Kidney (tissue), 14 donors: ENCODE measurements around the gene PCDHGC4. TPM values are rescaled to one million over a fixed set of nuclear protein-coding genes. Genes with fewer than 3 reads are reported as not detected.

ENCODE experiments used
- DNase-seq, 5 donors: peaks; one replicate each; pipeline ENCODE4 v3.0.0-alpha.2; 2013 to 2020
- FAIRE-seq: peaks from 2 replicates; lab custom pipeline; 2012; peaks lifted over from hg19 to GRCh38; lab: Jason Lieb, UNC
- H3K27ac ChIP-seq, 2 donors: one replicate each; pipeline ENCODE4 v1.7.0; 2013; ENCODE audit warnings: low read depth in 2 of 2, low read length in 2 of 2, inconsistent platforms in 1 of 2
- H3K27me3 ChIP-seq: one replicate; pipeline ENCODE4 v1.7.1; 2013; ENCODE audit warnings: low read length, inconsistent platforms; ENCODE audit not compliant: control insufficient read depth, insufficient read depth
- H3K36me3 ChIP-seq, 3 donors: one replicate each; pipeline versions ENCODE4 v1.7.0 to v1.7.1; 2013; ENCODE audit warnings: low read length in 3 of 3, control low read depth in 1 of 3, inconsistent platforms in 1 of 3; ENCODE audit not compliant: insufficient read depth in 3 of 3, control insufficient read depth in 2 of 3
- H3K4me1 ChIP-seq, 3 donors: one replicate each; pipeline versions ENCODE4 v1.7.0 to v1.7.1; 2013; ENCODE audit warnings: low read length in 3 of 3, inconsistent platforms in 1 of 3, low read depth in 1 of 3; ENCODE audit not compliant: control insufficient read depth in 2 of 3, insufficient read depth in 2 of 3
- H3K4me3 ChIP-seq, 3 donors: one replicate each; pipeline versions ENCODE4 v1.7.0 to v1.8.1; 2013; ENCODE audit warnings: low read length in 3 of 3, control low read depth in 1 of 3, inconsistent platforms in 1 of 3
- H3K9ac ChIP-seq, 3 donors: one replicate each; pipeline versions ENCODE4 v1.7.0 to v1.7.1; 2013; ENCODE audit warnings: low read length in 3 of 3, control low read depth in 1 of 3, inconsistent platforms in 1 of 3
- H3K9me3 ChIP-seq, 3 donors: one replicate each; pipeline versions ENCODE4 v1.7.0 to v1.7.1; 2013; ENCODE audit warnings: low read length in 3 of 3, control low read depth in 1 of 3, inconsistent platforms in 1 of 3; ENCODE audit not compliant: control insufficient read depth in 2 of 3, insufficient read depth in 1 of 3
- CTCF ChIP-seq: IDR thresholded peaks from 3 replicates; pipeline ENCODE4 v1.5.1; 2012; ENCODE audit warnings: mild to moderate bottlenecking, moderate library complexity, borderline replicate concordance; ENCODE audit not compliant: insufficient read depth; ENCODE audit errors: extremely low read depth
- intact Hi-C: fragments of 100-400 bp; cut with DNase I; formaldehyde crosslinking; loops from one replicate; pipeline ENCODE4 v1.11.1; 2022
- polyA plus RNA-seq: library from polyadenylated mRNA; stranded (reverse); fragments of 350-450 nt; fragmentation: Illumina TruSeq; extraction: RNeasy Lipid Tissue Mini Kit (QIAGEN cat#74804); gene quantifications from one replicate; pipeline ENCODE4 v1.2.3, GENCODE V29; 2014; ENCODE audit warnings: low read depth, low replicate concordance; ENCODE audit not compliant: insufficient read depth
- total RNA-seq: library from RNA; stranded (reverse); fragmentation: NEBNext Ultra II Directional; extraction: Animal tissue kit (Norgen Biotek cat#: 25700); gene quantifications from one replicate; pipeline ENCODE4 v1.2.1, GENCODE V29; 2021
- donor health status: control.
- donor health status: control.
- donor health status: control.
- donor health status: control.
- donor health status: control.
- donor health status: DM: yes; HTN: yes; CAD: no.
- donor health status: Normal renal cell carcinoma (clear cell type).

The PCDHGC4 gene
- total and polyA plus RNA-seq, 2 donors from 2014 or later = 1.5 TPM; not detected in 1

GRCh38 chr5:141532726-141533125, 47.9 kb downstream of the PCDHGC4 start:
- FAIRE-seq (no peak), DNase-seq (no peak)
- H3K9me3 ChIP-seq = no peaks in the 10 kb centered on the region
- no peak overlapping the region for H3K9ac ChIP-seq
- H3K27me3 ChIP-seq = no peaks in the 10 kb centered on the region
- H3K4me1 ChIP-seq = peaks cover 0 to 2% (median 0%) of the 10 kb centered on the region in 3 donors
- peaks cover 2 to 33% (median 17%) of the 10 kb centered on the region in 3 donors for H3K36me3 ChIP-seq
- H3K4me3 ChIP-seq = no peak overlapping the region
- TF ChIP-seq CTCF = no peak
- intact Hi-C loops = no loop called here
- no peak overlapping the region for H3K27ac ChIP-seq

- H3K27ac ChIP-seq = no peak overlapping the region
- H3K36me3 ChIP-seq = peaks cover 2 to 21% (median 9%) of the 10 kb centered on the region in 3 donors
- no peak for TF ChIP-seq CTCF
- no peak for DNase-seq
- no peak for FAIRE-seq
- no peaks in the 10 kb centered on the region for H3K9me3 ChIP-seq
- H3K9ac ChIP-seq = no peak overlapping the region
- no peaks in the 10 kb centered on the region for H3K4me1 ChIP-seq
- no peaks in the 10 kb centered on the region for H3K27me3 ChIP-seq
- H3K4me3 ChIP-seq = no peak overlapping the region
- intact Hi-C loops = no loop called here
Observed at GRCh38 chr5:141533897-141534296, 49.1 kb downstream of the PCDHGC4 start.

- Histone ChIP-seq H3K27me3 (no peaks in the 10 kb centered on the region), H3K9me3 (no peaks in the 10 kb centered on the region), H3K27ac (no peak overlapping the region), H3K4me1 (no peaks in the 10 kb centered on the region), H3K9ac (no peak overlapping the region), H3K36me3 (peaks cover 0 to 15% (median 3%) of the 10 kb centered on the region in 3 donors), H3K4me3 (no peak overlapping the region)
- intact Hi-C loops = no loop called here
- no peak for TF ChIP-seq CTCF
- FAIRE-seq (no peak), DNase-seq (no peak)
Observed at GRCh38 chr5:141534492-141535213, 49.8 kb downstream of the PCDHGC4 start.

Other genes with a start within 250 kb of the PCDHGC4 start
- 6.0 TPM for gene PCDHB15, start 239.6 kb upstream of the PCDHGC4 start, total RNA-seq
- gene PCDHB15, start 239.6 kb upstream of the PCDHGC4 start, polyA plus RNA-seq = 1.8 TPM
- 0.94 TPM for gene SLC25A2, start 181.0 kb upstream of the PCDHGC4 start, total RNA-seq
- not detected for gene SLC25A2, start 181.0 kb upstream of the PCDHGC4 start, polyA plus RNA-seq
- gene TAF7, start 164.2 kb upstream of the PCDHGC4 start, total RNA-seq = 73.5 TPM
- gene TAF7, start 164.2 kb upstream of the PCDHGC4 start, polyA plus RNA-seq = 71.3 TPM
- gene PCDHGA1, start 154.5 kb upstream of the PCDHGC4 start, total RNA-seq = 0.69 TPM
- gene PCDHGA1, start 154.5 kb upstream of the PCDHGC4 start, polyA plus RNA-seq = 0.19 TPM
- 4.7 TPM for gene PCDHGA2, start 146.3 kb upstream of the PCDHGC4 start, total RNA-seq
- 0.73 TPM for gene PCDHGA2, start 146.3 kb upstream of the PCDHGC4 start, polyA plus RNA-seq
- 4.0 TPM for gene PCDHGA3, start 141.2 kb upstream of the PCDHGC4 start, total RNA-seq
- 0.22 TPM for gene PCDHGA3, start 141.2 kb upstream of the PCDHGC4 start, polyA plus RNA-seq
- gene PCDHGB1, start 134.9 kb upstream of the PCDHGC4 start, total RNA-seq = 2.9 TPM
- gene PCDHGB1, start 134.9 kb upstream of the PCDHGC4 start, polyA plus RNA-seq = 0.37 TPM
- 3.9 TPM for gene PCDHGA4, start 130.0 kb upstream of the PCDHGC4 start, total RNA-seq
- 0.13 TPM for gene PCDHGA4, start 130.0 kb upstream of the PCDHGC4 start, polyA plus RNA-seq
- gene PCDHGB2, start 125.0 kb upstream of the PCDHGC4 start, total RNA-seq = 4.0 TPM
- gene PCDHGB2, start 125.0 kb upstream of the PCDHGC4 start, polyA plus RNA-seq = not detected
- gene PCDHGA5, start 120.9 kb upstream of the PCDHGC4 start, total RNA-seq = 2.8 TPM
- not detected for gene PCDHGA5, start 120.9 kb upstream of the PCDHGC4 start, polyA plus RNA-seq
- 4.4 TPM for gene PCDHGB3, start 114.8 kb upstream of the PCDHGC4 start, total RNA-seq
- 0.15 TPM for gene PCDHGB3, start 114.8 kb upstream of the PCDHGC4 start, polyA plus RNA-seq
- gene PCDHGA6, start 111.1 kb upstream of the PCDHGC4 start, total RNA-seq = 7.2 TPM
- 0.34 TPM for gene PCDHGA6, start 111.1 kb upstream of the PCDHGC4 start, polyA plus RNA-seq
- 4.1 TPM for gene PCDHGA7, start 102.3 kb upstream of the PCDHGC4 start, total RNA-seq
- 0.49 TPM for gene PCDHGA7, start 102.3 kb upstream of the PCDHGC4 start, polyA plus RNA-seq
- gene PCDHGB4, start 97.3 kb upstream of the PCDHGC4 start, total RNA-seq = 6.1 TPM
- gene PCDHGB4, start 97.3 kb upstream of the PCDHGC4 start, polyA plus RNA-seq = 1.0 TPM
- 1.8 TPM for gene PCDHGA8, start 92.4 kb upstream of the PCDHGC4 start, total RNA-seq
- gene PCDHGA8, start 92.4 kb upstream of the PCDHGC4 start, polyA plus RNA-seq = 0.09 TPM
- gene PCDHGB5, start 87.1 kb upstream of the PCDHGC4 start, total RNA-seq = 12.3 TPM
- 0.82 TPM for gene PCDHGB5, start 87.1 kb upstream of the PCDHGC4 start, polyA plus RNA-seq
- gene PCDHGA9, start 82.3 kb upstream of the PCDHGC4 start, total RNA-seq = 7.6 TPM
- gene PCDHGA9, start 82.3 kb upstream of the PCDHGC4 start, polyA plus RNA-seq = 0.54 TPM
- 7.5 TPM for gene PCDHGB6, start 77.0 kb upstream of the PCDHGC4 start, total RNA-seq
- 0.22 TPM for gene PCDHGB6, start 77.0 kb upstream of the PCDHGC4 start, polyA plus RNA-seq
- gene PCDHGA10, start 72.0 kb upstream of the PCDHGC4 start, total RNA-seq = 5.1 TPM
- gene PCDHGA10, start 72.0 kb upstream of the PCDHGC4 start, polyA plus RNA-seq = 0.47 TPM
- gene PCDHGB7, start 67.4 kb upstream of the PCDHGC4 start, total RNA-seq = 15.1 TPM
- 1.0 TPM for gene PCDHGB7, start 67.4 kb upstream of the PCDHGC4 start, polyA plus RNA-seq
- gene PCDHGA11, start 64.0 kb upstream of the PCDHGC4 start, total RNA-seq = 3.6 TPM
- gene PCDHGA11, start 64.0 kb upstream of the PCDHGC4 start, polyA plus RNA-seq = 0.37 TPM
- 4.0 TPM for gene PCDHGA12, start 54.5 kb upstream of the PCDHGC4 start, total RNA-seq
- gene PCDHGA12, start 54.5 kb upstream of the PCDHGC4 start, polyA plus RNA-seq = 0.24 TPM
- gene PCDHGC3, start 9.1 kb upstream of the PCDHGC4 start, total RNA-seq = 51.5 TPM
- gene PCDHGC3, start 9.1 kb upstream of the PCDHGC4 start, polyA plus RNA-seq = 41.0 TPM
- gene PCDHGC5, start 4.1 kb downstream of the PCDHGC4 start, total RNA-seq = 1.4 TPM
- gene PCDHGC5, start 4.1 kb downstream of the PCDHGC4 start, polyA plus RNA-seq = not detected
- gene DIAPH1, start 134.0 kb downstream of the PCDHGC4 start, total RNA-seq = 156 TPM
- gene DIAPH1, start 134.0 kb downstream of the PCDHGC4 start, polyA plus RNA-seq = 60.6 TPM
- 44.7 TPM for gene HDAC3, start 151.8 kb downstream of the PCDHGC4 start, total RNA-seq
- 47.5 TPM for gene HDAC3, start 151.8 kb downstream of the PCDHGC4 start, polyA plus RNA-seq
- 3.0 TPM for gene RELL2, start 152.0 kb downstream of the PCDHGC4 start, total RNA-seq
- 8.2 TPM for gene RELL2, start 152.0 kb downstream of the PCDHGC4 start, polyA plus RNA-seq
- gene FCHSD1, start 166.4 kb downstream of the PCDHGC4 start, total RNA-seq = 20.3 TPM
- gene FCHSD1, start 166.4 kb downstream of the PCDHGC4 start, polyA plus RNA-seq = 6.4 TPM
- gene ARAP3, start 197.2 kb downstream of the PCDHGC4 start, total RNA-seq = 19.8 TPM
- gene ARAP3, start 197.2 kb downstream of the PCDHGC4 start, polyA plus RNA-seq = 7.2 TPM